HepG2 (cell line): ENCODE results near the gene IMPDH1. TPM values are rescaled to one million over a fixed set of nuclear protein-coding genes. Genes with fewer than 3 reads are reported as not detected.

Experiments used
- ATAC-seq: fragments of 200-7000 bp; cut with Tn5 transposase; 3 replicates; pipeline ENCODE4 v1.9.1; 2020; ENCODE audit warnings: mild to moderate bottlenecking, moderate library complexity
- BruUV-seq: library from RNA; stranded (reverse); fragments of 400-500 nt; replicated peaks from 2 replicates; lab custom pipeline; 2021; lab: Mats Ljungman, UMichigan
- CTCF ChIA-PET: fragments of 300-600 bp; formaldehyde crosslinking; extraction: SDS; loops from one replicate; lab custom pipeline; 2021; ENCODE audit warnings: low total read pairs, inconsistent platforms, low intra/inter-chr PET ratio; lab: Yijun Ruan, JAX
- POLR2A ChIA-PET: fragments of 350-600 bp; sonication (Branson Sonifier 250); formaldehyde crosslinking; loops from one replicate; lab custom pipeline; 2020; ENCODE audit warnings: antibody characterized with exemption, inconsistent platforms; lab: Yijun Ruan, JAX
- DNase-seq: peaks from one replicate; pipeline ENCODE4 v3.0.0-alpha.2; 2015; ENCODE audit warnings: low spot score
- FAIRE-seq: peaks from 3 replicates; lab custom pipeline; 2011; peaks lifted over from hg19 to GRCh38; lab: Jason Lieb, UNC
- H2AFZ ChIP-seq: one replicate; pipeline ENCODE4 v1.6.1; 2011; ENCODE audit warnings: low read length, inconsistent platforms
- H3K27ac ChIP-seq: fragments of 300-600 bp; 3 replicates; pipeline ENCODE4 v1.8.0; 2011; ENCODE audit warnings: mixed run types, mild to moderate bottlenecking, mixed read lengths, low read length, inconsistent platforms; ENCODE audit not compliant: insufficient read depth; ENCODE audit errors: extremely low read length
- H3K27me3 ChIP-seq, 2 experiments: fragments of 200-600 bp in 1 of 2; 2 replicates in 1 of 2; 3 replicates in 1 of 2; pipeline versions ENCODE4 v1.6.0 to v1.8.0; 2011; ENCODE audit warnings: low read length in 2 of 2, mild to moderate bottlenecking in 2 of 2, moderate library complexity in 2 of 2, inconsistent platforms in 1 of 2; ENCODE audit not compliant: insufficient read depth in 2 of 2, control insufficient read depth in 1 of 2
- H3K36me3 ChIP-seq, 2 experiments: fragments of 200-600 bp in 1 of 2; replicated peaks in 1 of 2; 2 replicates in 1 of 2; 3 replicates in 1 of 2; pipeline versions ENCODE4 v1.5.1 to v1.8.0; 2011; ENCODE audit warnings: low read length in 2 of 2, inconsistent platforms in 1 of 2; ENCODE audit not compliant: insufficient read depth in 2 of 2, control insufficient read depth in 1 of 2
- H3K4me1 ChIP-seq: 2 replicates; pipeline ENCODE4 v1.5.1; 2012; ENCODE audit warnings: low read length, inconsistent platforms; ENCODE audit not compliant: insufficient read depth
- H3K4me2 ChIP-seq: 2 replicates; pipeline ENCODE4 v1.6.0; 2011; ENCODE audit warnings: low read depth, low read length, inconsistent platforms
- H3K4me3 ChIP-seq, 3 experiments: fragments of 200-600 bp in 1 of 3; sonication (generic), shearing (Covaris generic) in 1 of 3; replicated peaks in 1 of 3; 2 replicates each; pipeline ENCODE4 v1.5.1; 2011 to 2016; ENCODE audit warnings: low read length in 3 of 3, inconsistent platforms in 2 of 3, low read depth in 2 of 3, mild to moderate bottlenecking in 2 of 3, control low read depth in 1 of 3, mixed read lengths in 1 of 3; ENCODE audit not compliant: insufficient read depth in 1 of 3
- H3K79me2 ChIP-seq: one replicate; pipeline ENCODE4 v1.6.1; 2011; ENCODE audit warnings: low read length, inconsistent platforms; ENCODE audit not compliant: insufficient read depth
- H3K9ac ChIP-seq: 2 replicates; pipeline ENCODE4 v1.6.0; 2011; ENCODE audit warnings: mild to moderate bottlenecking, low read depth, low read length, inconsistent platforms; ENCODE audit not compliant: insufficient read depth
- H3K9me3 ChIP-seq: 2 replicates; pipeline ENCODE4 v1.5.1; 2012; ENCODE audit warnings: mild to moderate bottlenecking, low read length
- H4K20me1 ChIP-seq: 2 replicates; pipeline ENCODE4 v1.6.0; 2011; ENCODE audit warnings: inconsistent platforms, mild to moderate bottlenecking, low read length, moderate library complexity; ENCODE audit not compliant: insufficient read depth
- ELF3 ChIP-seq: IDR thresholded peaks from 2 replicates; pipeline ENCODE4 v1.6.1; 2016; ENCODE audit warnings: missing genetic modification reagents, missing compliant biosample characterization
- FOXJ3 ChIP-seq: sonication (generic); formaldehyde crosslinking; IDR thresholded peaks from 2 replicates; pipeline ENCODE4 v1.4.0; 2020; ENCODE audit warnings: missing genetic modification reagents, mild to moderate bottlenecking, borderline replicate concordance
- REPIN1 ChIP-seq: sonication (generic); formaldehyde crosslinking; IDR thresholded peaks from 2 replicates; pipeline ENCODE4 v1.8.0; 2022; ENCODE audit warnings: missing genetic modification reagents, low read depth, mild to moderate bottlenecking, borderline replicate concordance
- ZNF570 ChIP-seq: sonication (generic); formaldehyde crosslinking; IDR thresholded peaks from 2 replicates; pipeline ENCODE4 v1.4.0; 2020; ENCODE audit warnings: mild to moderate bottlenecking, missing genetic modification reagents, borderline replicate concordance
- ZNF589 ChIP-seq: sonication (generic); formaldehyde crosslinking; conservative IDR thresholded peaks from 2 replicates; pipeline ENCODE4 v1.8.0; 2022; ENCODE audit warnings: mild to moderate bottlenecking, moderate library complexity, missing genetic modification reagents
- ZNF609 ChIP-seq: sonication (generic); formaldehyde crosslinking; IDR thresholded peaks from 2 replicates; pipeline ENCODE4 v1.4.0; 2020; ENCODE audit warnings: mild to moderate bottlenecking, missing genetic modification reagents, borderline replicate concordance
- WGBS: methylation state at CpG from one replicate; pipeline ENCODE4 v1.1.6; 2017; ENCODE audit warnings: low lambda C conversion rate; 5-methylcytosine and 5-hydroxymethylcytosine counted together
- in situ Hi-C: cut with HindIII; loops from 2 replicates; pipeline ENCODE4 v1.10.0; 2017; ENCODE audit warnings: low pct_unique_long_range_greater_than_20kb; ENCODE audit not compliant: extremely low pct_ligation_motif_present
- intact Hi-C: fragments of 100-400 bp; cut with micrococcal nuclease; formaldehyde crosslinking; loops from one replicate; pipeline ENCODE4 v1.10.0; 2022; ENCODE audit not compliant: unreplicated experiment
- polyA plus RNA-seq, 8 experiments: library from polyadenylated mRNA; depleted of rRNA in 3 of 8; stranded (reverse) in 7 of 8; unstranded in 1 of 8; fragments of >200 nt; fragmentation: Illumina TruSeq in 4 of 8; extraction: Trizol in 4 of 8; gene quantifications; 2 replicates each; pipeline versions ENCODE4 v1.2.1 to v1.2.3, GENCODE V29; 2011 to 2016; ENCODE audit warnings: low read depth in 4 of 8, missing spikeins in 1 of 8, mixed read lengths in 1 of 8; ENCODE audit not compliant: insufficient read depth in 1 of 8
- total RNA-seq, 5 experiments: library from RNA; depleted of rRNA; stranded (reverse); fragments of >200 nt; fragmentation: Illumina TruSeq; extraction: Trizol; gene quantifications; 2 replicates each; pipeline ENCODE4 v1.2.3, GENCODE V29; 2016; ENCODE audit warnings: low read depth in 1 of 5

The IMPDH1 gene
- total and polyA plus RNA-seq, 2 of the 13 experiments (the other 11 are each of a cell fraction or from before 2014, with no cell fraction given) = 22.8 to 34.0 TPM

- no peak for TF ChIP-seq ZNF609
Measured at GRCh38 chr7:128378637-128379036, 31.1 kb downstream of the IMPDH1 start (continued).

GRCh38 chr7:128376077-128376476 lies 33.7 kb downstream of the IMPDH1 start:
- no peak for ATAC-seq
- in situ Hi-C loops (no loop called here), intact Hi-C loops (no loop called here)
- BruUV-seq = no TSS peak
- H3K27me3 ChIP-seq = peaks cover 1 to 26% of the 10 kb centered on the region in 2 experiments; a peak in 3 of 5 replicates
- no peaks in the 10 kb centered on the region for H3K9me3 ChIP-seq
- CTCF ChIA-PET = no interaction called here
- no peak overlapping the region for H2AFZ ChIP-seq
- POLR2A ChIA-PET = no interaction called here
- no peak overlapping the region for H3K4me2 ChIP-seq
- no peak overlapping the region for H3K4me3 ChIP-seq
- 63% methylated on average over 3 of the region's 3 CpGs for WGBS
- no peak for FAIRE-seq
- no peak for DNase-seq
- no peak overlapping the region for H3K27ac ChIP-seq
- no peaks in the 10 kb centered on the region for H3K79me2 ChIP-seq
- TF ChIP-seq ELF3 (CRISPR knock-in tag) (no peak), ZNF589 (CRISPR knock-in tag) (no peak), REPIN1 (CRISPR knock-in tag) (no peak), ZNF570 (CRISPR knock-in tag) (no peak), FOXJ3 (CRISPR knock-in tag) (no peak)
- H3K9ac ChIP-seq = no peak overlapping the region
- H3K36me3 ChIP-seq = no peaks in the 10 kb centered on the region
- no peaks in the 10 kb centered on the region for H4K20me1 ChIP-seq
- H3K4me1 ChIP-seq = no peaks in the 10 kb centered on the region
